CD4-positive, alpha-beta T cell treated with Interleukin-6 at 100 ng/mL for 8 hours (primary cell): ENCODE results near the gene OR2A1.
"Not testable (repeated sequence)": the region's sequence is repeated elsewhere in the genome, so short reads cannot be mapped to it uniquely, and the experiment has no call there.

Experiments used
- DNase-seq: peaks from one replicate; pipeline ENCODE4 v3.0.0-alpha.2; 2020; ENCODE audit warnings: mixed read lengths, low spot score

OR2A1 gene, protein sequence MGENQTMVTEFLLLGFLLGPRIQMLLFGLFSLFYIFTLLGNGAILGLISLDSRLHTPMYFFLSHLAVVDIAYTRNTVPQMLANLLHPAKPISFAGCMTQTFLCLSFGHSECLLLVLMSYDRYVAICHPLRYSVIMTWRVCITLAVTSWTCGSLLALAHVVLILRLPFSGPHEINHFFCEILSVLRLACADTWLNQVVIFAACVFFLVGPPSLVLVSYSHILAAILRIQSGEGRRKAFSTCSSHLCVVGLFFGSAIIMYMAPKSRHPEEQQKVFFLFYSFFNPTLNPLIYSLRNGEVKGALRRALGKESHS

GRCh38 chr7:144311872-144312469, at the start of gene OR2A1:
OR2A1 (plus strand) TSS chr7:144312419; CDS start chr7:144318125, 5,706 bp downstream.
- DNase-seq = not testable (repeated sequence)

GRCh38 chr7:144264692-144265091, 47.5 kb upstream of the OR2A1 start, which contains the start of gene OR2A7:
OR2A7 (minus strand) TSS chr7:144264792; CDS start chr7:144259628, 5,164 bp downstream.
- DNase-seq = not testable (repeated sequence)

DNA sequence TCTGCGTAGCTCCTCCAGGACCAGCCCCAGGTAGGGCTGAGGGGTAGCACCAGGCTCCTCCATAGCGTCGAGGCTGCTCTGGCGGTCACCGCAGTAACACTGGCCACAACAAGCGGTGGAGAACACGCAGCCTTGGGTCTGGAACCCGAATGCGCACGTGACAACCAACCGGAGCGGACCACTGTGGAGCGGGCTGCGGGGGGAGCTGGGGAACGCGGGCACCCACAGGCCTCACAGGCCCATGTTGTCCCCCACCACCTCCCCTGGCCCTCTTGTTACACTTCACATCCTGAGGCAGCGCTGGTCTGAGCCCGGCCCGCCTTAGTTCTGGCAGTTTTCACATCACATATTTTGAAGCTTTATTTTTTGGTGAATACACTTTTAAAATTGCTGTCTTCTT, 43.0 kb upstream of the OR2A1 start, which contains the start of gene CTAGE8:
CTAGE8 (minus strand) TSS at position 101 of the 400 bp plus-strand sequence; CDS start at position 63, 38 bp downstream.
- not testable (repeated sequence) for DNase-seq

DNA sequence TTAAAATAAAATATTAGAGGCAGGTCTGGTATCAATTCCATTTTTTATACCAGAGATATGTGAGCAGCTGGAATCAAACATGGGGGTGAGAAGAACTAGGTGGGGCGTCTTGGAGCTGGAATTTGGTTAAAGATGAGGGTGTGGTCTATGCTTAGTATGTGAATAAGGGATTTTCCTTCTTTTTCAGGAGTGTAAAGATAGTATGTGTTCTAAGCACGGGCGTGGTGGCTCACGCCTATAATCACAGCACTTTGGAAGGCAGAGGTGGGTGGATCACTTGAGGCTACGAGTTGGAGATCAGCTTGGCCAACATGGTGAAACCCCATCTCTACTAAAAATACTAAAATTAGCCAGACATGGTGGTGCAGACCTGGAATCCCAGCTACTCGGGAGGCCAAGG, 36.9 kb upstream of the OR2A1 start:
- DNase-seq = not testable (repeated sequence)

- not testable (repeated sequence) for DNase-seq
Observed at GRCh38 chr7:144280010-144280409, 32.2 kb upstream of the OR2A1 start.

DNA sequence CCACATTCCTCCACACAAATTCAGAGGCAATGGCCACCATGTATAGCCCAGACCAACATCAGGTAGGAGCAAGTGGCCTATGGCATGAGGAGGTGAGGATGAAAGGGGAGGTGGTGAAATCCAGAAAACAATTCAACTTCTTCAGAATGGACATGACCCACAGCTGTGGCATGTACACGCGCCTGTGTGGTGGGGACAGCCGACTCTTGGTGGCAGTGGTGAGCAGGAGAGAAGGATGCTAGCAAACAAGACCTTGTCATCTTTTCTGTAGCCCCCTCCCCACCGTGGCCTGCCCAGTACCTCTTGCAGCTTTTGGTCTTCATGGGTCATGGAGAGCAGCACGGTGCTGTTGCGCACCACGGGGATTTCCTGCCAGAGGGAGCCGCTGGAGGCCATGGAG, 30.2 kb upstream of the OR2A1 start:
- DNase-seq = not testable (repeated sequence)

GRCh38 chr7:144282490-144282889, 29.7 kb upstream of the OR2A1 start:
- DNase-seq = not testable (repeated sequence)

GRCh38 chr7:144283716-144284115, 28.5 kb upstream of the OR2A1 start:
- DNase-seq = not testable (repeated sequence)

DNA sequence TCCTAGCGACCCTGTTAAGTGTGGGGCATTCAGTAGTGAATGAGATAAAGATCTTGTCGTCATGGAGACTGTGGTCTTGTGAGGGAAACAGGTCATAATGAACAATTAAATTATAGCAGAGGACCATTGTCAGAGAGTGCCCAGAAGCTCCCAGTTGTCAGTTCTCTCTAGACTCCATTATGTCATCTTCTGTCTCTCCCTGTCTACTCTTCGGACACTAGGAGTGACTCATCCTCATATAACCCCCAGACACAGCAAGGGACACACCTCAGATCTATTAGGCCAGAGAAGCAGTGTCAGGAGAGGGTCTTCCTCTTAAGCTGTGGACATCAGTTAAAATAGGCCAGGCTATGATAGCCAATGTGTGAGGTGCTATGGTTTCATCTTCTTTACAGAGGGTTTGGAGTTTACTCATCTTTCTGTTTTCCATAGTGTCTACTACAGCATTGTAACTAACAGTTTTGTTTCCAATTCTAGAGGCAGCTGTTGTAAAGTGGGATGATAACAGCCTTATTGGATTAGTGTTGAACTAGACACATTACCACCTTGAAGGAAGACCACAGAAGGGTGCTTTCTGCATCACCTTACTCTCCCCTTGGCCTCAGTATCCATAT, 24.9 kb upstream of the OR2A1 start:
- DNase-seq = not testable (repeated sequence)

- DNase-seq = not testable (repeated sequence)
Observed at GRCh38 chr7:144291607-144292006, 20.6 kb upstream of the OR2A1 start.

DNA sequence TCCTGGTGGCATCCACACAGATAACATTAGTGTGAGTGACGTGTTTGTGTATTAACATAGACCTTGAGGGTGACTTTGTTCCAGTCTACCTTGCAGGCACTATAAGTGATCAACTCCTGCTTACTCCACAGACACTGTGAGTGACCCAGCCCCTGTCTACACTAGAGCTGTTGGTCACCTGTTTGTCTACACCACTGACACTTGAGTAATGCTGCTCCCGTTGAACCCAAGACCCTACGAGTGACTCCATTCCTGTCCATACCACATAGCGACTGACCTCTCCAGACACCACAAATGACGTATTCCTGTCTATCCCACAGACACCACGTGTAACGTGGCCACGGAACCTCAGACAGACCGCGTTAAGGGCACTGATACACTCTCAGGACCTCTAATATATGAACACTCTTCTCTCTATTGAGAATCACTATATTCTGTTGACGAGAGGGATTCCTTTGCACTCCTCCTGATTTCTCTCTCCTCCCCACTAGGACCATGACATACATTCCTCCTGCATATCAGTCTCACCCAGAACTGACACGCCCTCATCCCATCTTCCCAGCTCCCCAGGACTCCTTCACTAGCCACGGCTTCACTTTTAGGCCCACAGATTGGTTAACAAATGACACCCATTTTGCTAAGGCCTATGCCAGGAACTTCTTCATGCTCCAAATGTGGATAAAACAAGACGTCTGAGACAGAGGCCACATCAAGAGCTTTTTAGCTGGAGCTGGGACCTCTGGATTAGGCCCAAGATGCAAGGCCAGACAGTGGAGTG, 19.6 kb upstream of the OR2A1 start:
- not testable (repeated sequence) for DNase-seq

- DNase-seq = not testable (repeated sequence)
Observed at GRCh38 chr7:144293794-144294499, 18.3 kb upstream of the OR2A1 start.

GRCh38 chr7:144302578-144303303, 9.5 kb upstream of the OR2A1 start:
- DNase-seq = not testable (repeated sequence)

- not testable (repeated sequence) for DNase-seq
Observed at GRCh38 chr7:144303607-144304006, 8.6 kb upstream of the OR2A1 start.

DNA sequence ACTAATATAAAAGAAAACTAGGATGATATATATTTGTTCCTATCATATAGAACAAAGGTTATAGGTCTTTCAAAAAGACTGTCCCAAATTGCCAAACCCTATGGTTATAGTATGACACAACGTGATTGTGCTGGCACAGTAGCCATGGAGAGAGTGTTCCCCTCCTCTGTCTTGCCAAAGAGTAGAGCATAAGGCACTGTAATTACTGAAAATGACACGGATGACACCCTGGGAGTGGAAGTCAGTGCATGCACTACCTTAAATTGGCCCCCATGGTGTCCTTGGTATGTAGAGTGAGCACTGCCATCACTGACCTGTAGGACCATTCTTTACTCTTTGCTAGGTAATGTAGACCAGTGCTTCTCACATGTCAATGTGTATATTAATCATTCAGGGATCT, 7.1 kb upstream of the OR2A1 start:
- DNase-seq = not testable (repeated sequence)

DNA sequence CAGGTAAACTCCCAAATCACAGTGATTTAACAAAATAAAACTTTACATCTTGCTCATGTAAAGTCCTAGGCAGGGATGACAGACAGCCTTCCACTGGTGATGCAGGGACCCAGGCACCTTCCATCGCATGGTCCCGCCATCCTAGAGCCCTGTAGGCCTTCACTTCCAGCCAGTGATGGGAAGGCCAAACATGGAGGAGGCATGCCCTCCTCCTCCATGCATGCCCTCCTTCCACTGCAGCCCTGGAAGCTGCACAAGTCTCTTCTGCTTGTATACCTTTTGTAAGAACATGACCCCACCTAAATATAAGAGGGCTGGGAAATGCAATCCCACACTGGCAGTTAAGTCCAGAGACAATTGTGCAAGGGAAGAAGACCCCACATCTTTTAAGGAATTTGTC, 2.5 kb upstream of the OR2A1 start:
- DNase-seq = not testable (repeated sequence)

DNA sequence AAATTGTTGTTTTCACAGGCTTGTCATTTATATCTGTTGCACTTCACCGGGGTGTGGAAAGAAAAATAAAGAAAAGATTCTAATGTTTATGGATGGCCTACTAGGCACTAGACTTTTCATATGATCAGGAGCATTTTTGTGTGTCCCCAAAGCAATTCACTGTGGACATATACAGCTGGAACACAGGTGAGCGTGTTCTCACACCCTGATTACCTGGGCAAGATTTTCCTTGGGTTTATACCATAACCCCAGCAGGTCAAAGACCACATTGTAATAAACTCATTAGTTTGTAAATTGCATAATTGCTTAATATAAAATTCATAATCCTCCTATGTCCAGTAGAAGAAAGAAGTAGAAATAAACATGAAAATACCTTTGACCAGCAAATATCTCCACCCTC, 1.0 kb upstream of the OR2A1 start:
- DNase-seq = not testable (repeated sequence)

DNA sequence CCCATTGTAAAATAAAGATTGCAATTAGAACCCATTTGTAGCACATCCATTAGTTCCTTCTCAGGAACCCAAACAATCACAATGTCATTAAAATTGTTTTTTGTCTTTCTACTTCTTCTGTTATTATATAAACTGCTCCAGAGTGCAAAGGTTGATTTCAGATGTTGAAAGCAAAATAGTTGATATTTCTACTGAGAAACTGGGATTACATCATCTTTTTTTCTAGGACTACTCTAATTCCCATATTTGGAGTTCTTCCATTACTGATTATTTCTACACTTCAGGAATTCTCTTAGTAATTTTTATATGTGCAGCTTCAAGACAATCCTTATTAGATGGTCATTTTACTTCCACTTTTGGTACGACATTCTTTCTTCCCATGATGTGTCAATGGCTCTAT, 5.3 kb downstream of the OR2A1 start:
- DNase-seq = not testable (repeated sequence)

DNA sequence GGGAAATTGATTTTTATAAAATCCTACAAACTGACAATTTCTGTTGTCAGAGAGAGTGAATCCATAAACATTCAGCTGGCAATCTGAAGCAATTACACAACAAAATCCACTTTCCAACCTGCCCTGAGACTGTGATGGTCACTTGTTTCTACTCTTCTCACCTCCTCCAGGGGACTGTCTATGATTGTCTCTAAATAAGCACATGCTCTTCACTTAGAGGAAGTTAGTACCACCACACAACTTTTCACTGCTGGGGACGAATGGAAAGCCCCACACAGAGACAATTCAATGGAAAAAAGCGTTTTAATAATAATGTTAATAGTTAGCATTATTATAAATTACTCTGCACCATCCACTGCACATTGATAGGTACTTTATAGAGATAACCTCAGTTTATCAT, 7.3 kb downstream of the OR2A1 start:
- DNase-seq = not testable (repeated sequence)

- DNase-seq = not testable (repeated sequence)
Observed at GRCh38 chr7:144321677-144322206, 9.5 kb downstream of the OR2A1 start.
